Gastrocnemius medialis (tissue), 4 donors: ENCODE measurements around the gene UBXN2A.

Source experiments
- POLR2A ChIP-seq, 2 donors: fragments of 450-650 bp; IDR thresholded peaks; one replicate each; pipeline ENCODE4 v1.6.1; 2017; ENCODE audit warnings: antibody characterized with exemption in 2 of 2, mild to moderate bottlenecking in 2 of 2, moderate library complexity in 2 of 2
- TF ChIP-seq, protein P1 (sequence below), 5 experiments: fragments of 450-650 bp in 3 of 5; fragments of 200-600 bp in 2 of 5; sonication (generic) in 2 of 5; IDR thresholded peaks in 4 of 5; conservative IDR thresholded peaks in 1 of 5; 1 replicate in 4 of 5; 2 replicates in 1 of 5; pipeline ENCODE4 v1.5.1; 2016 to 2019; ENCODE audit warnings: antibody characterized with exemption in 5 of 5, mild to moderate bottlenecking in 3 of 5, moderate library complexity in 3 of 5

DNA sequence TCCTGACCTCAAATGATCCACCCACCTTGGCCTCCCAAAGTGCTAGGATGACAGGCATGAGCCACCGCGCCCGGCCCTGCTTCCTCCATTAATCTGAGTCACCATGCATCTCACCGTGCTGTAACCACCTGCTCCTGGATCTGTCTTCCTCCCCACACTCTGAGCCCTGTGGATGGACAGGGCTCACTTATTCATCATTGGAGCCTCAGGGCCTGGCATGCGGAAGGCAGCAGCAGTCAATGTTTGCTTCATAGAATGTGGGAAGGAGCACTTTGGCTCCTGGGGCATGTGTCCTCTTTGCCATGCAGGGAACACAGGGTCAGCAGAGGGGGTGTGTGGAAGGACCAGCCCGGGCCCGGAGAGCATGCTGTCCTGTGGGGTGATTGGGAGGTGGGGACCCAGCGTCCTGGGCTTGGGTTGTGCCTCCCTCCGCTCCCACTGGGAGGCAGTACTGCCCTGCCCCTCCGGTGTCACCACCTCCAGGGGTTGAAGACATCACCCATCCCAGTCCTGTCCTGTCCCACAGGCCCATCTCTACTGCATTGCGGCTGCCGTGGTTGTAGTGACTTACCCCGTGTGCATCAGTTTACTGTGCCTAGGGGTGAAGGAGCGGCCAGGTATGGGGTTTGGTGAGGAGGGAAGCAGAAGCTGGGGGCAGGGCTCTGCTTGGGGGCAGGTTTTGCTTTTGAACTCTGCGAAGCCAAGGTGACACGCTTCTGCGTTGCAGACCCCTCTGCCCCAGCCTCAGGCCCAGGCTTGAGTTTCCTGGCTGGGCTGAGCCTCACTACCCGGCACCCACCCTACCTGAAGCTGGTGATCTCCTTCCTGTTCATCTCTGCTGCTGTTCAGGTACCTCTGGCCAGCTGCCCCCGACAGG, 81.1 kb downstream of the UBXN2A start:
- TF ChIP-seq POLR2A (IDR thresholded peaks at IDR 0.05), result no peak
- TF ChIP-seq, protein P1, sequence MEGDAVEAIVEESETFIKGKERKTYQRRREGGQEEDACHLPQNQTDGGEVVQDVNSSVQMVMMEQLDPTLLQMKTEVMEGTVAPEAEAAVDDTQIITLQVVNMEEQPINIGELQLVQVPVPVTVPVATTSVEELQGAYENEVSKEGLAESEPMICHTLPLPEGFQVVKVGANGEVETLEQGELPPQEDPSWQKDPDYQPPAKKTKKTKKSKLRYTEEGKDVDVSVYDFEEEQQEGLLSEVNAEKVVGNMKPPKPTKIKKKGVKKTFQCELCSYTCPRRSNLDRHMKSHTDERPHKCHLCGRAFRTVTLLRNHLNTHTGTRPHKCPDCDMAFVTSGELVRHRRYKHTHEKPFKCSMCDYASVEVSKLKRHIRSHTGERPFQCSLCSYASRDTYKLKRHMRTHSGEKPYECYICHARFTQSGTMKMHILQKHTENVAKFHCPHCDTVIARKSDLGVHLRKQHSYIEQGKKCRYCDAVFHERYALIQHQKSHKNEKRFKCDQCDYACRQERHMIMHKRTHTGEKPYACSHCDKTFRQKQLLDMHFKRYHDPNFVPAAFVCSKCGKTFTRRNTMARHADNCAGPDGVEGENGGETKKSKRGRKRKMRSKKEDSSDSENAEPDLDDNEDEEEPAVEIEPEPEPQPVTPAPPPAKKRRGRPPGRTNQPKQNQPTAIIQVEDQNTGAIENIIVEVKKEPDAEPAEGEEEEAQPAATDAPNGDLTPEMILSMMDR (IDR thresholded peaks at IDR 0.05 in 4 of 5, conservative IDR thresholded peaks at IDR 0.05 in 1 of 5), result no peak
